Gastroesophageal sphincter (tissue), 3 donors: Measurements from ENCODE around the gene FUT8.

Experiments
- CTCF ChIP-seq, 4 experiments: fragments of 200-600 bp in 2 of 4; fragments of 450-650 bp in 2 of 4; sonication (generic) in 1 of 4; IDR thresholded peaks; one replicate each; pipeline ENCODE4 v1.5.1; 2017 to 2019; ENCODE audit warnings: antibody characterized with exemption in 4 of 4, mild to moderate bottlenecking in 2 of 4, moderate library complexity in 2 of 4
- POLR2A ChIP-seq, 2 donors: fragments of 450-650 bp; IDR thresholded peaks; one replicate each; pipeline ENCODE4 v1.6.1; 2017; ENCODE audit warnings: antibody characterized with exemption in 2 of 2, mild to moderate bottlenecking in 2 of 2, moderate library complexity in 1 of 2

DNA sequence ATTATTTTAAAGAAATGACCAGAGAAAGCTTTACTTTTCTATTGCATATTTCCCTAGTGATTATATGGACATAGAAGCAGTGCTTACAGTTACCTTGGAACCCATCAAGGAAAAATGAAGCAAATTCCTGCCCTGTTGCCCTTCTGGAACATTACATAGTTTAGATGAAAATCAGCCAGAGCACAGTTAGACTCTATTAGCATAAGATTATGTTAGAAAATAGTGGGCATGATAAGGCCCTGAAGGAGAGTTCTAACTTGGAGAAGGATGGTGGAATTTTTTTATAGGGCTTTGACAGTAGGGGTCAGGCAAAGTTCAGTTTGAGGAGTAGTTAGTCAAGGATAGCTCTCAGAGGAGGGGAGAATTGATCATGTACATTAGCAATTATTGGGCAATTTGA is 74.3 kb downstream of the FUT8 start:
- TF ChIP-seq CTCF (IDR thresholded peaks at IDR 0.05) = no peak
- no peak for TF ChIP-seq POLR2A (IDR thresholded peaks at IDR 0.05)
